GM21723 (cell line): ENCODE results near the gene ZNF544.
"Not testable (repeated sequence)": the region's sequence is repeated elsewhere in the genome, so short reads cannot be mapped to it uniquely, and the experiment has no call there.

ENCODE experiments used
- ATAC-seq: cut with Tn5 transposase; IDR thresholded peaks from one replicate; pipeline ENCODE4 v1.9.1; 2021; ENCODE audit warnings: mild to moderate bottlenecking, moderate library complexity; ENCODE audit not compliant: unreplicated experiment

ZNF544 gene

GRCh38 chr19:58304748-58305064, 76.0 kb downstream of the ZNF544 start:
- no peak for ATAC-seq

GRCh38 chr19:58305065-58305931, 76.6 kb downstream of the ZNF544 start, which contains the start of gene ERVK3-1:
Gene ERVK3-1 (plus strand): TSS chr19:58305377. CDS start chr19:58312169, 6,792 bp downstream.
- ATAC-seq: peak; percentile 97

- ATAC-seq: no peak
Measured at GRCh38 chr19:58305932-58306323, 77.2 kb downstream of the ZNF544 start.

- no peak for ATAC-seq
Measured at GRCh38 chr19:58307736-58308135, 79.0 kb downstream of the ZNF544 start.

- not testable (repeated sequence) for ATAC-seq
Measured at GRCh38 chr19:58310685-58311084, 82.0 kb downstream of the ZNF544 start.

GRCh38 chr19:58311345-58311865, 82.7 kb downstream of the ZNF544 start:
- no peak for ATAC-seq
